HepG2 (cell line): ENCODE measurements around the gene NDRG2. TPM values are rescaled to one million over a fixed set of nuclear protein-coding genes. Genes with fewer than 3 reads are reported as not detected.

Experiments used
- DNMT3B ChIP-seq: conservative IDR thresholded peaks from 2 replicates; pipeline ENCODE4 v1.6.1; 2016; ENCODE audit warnings: missing biosample characterization, control low read depth
- ETV5 ChIP-seq: IDR thresholded peaks from 2 replicates; pipeline ENCODE4 v1.6.1; 2018; ENCODE audit warnings: missing biosample characterization, missing genetic modification reagents, inconsistent platforms, borderline replicate concordance
- FOXJ3 ChIP-seq: sonication (generic); formaldehyde crosslinking; IDR thresholded peaks from 2 replicates; pipeline ENCODE4 v1.4.0; 2020; ENCODE audit warnings: missing genetic modification reagents, mild to moderate bottlenecking, borderline replicate concordance
- GLI4 ChIP-seq: sonication (generic); formaldehyde crosslinking; IDR thresholded peaks from 2 replicates; pipeline ENCODE4 v1.5.1; 2020; ENCODE audit warnings: missing genetic modification reagents, mild to moderate bottlenecking, moderate library complexity, borderline replicate concordance
- HNRNPUL1 ChIP-seq: fragments of 200-400 bp; formaldehyde crosslinking; IDR thresholded peaks from 2 replicates; pipeline ENCODE4 v1.6.1; 2017; ENCODE audit warnings: low read depth, mild to moderate bottlenecking, low read length, moderate library complexity
- NONO ChIP-seq, 2 experiments: fragments of 450-650 bp in 1 of 2; sonication (generic) in 1 of 2; formaldehyde crosslinking in 1 of 2; IDR thresholded peaks in 1 of 2; conservative IDR thresholded peaks in 1 of 2; 2 replicates each; pipeline versions ENCODE4 v1.6.1 to v1.8.0; 2017 to 2022; ENCODE audit warnings: mild to moderate bottlenecking in 1 of 2, missing genetic modification reagents in 1 of 2, moderate library complexity in 1 of 2
- NPAS2 ChIP-seq: sonication (generic); formaldehyde crosslinking; IDR thresholded peaks from 2 replicates; pipeline ENCODE4 v1.8.0; 2022; ENCODE audit warnings: mild to moderate bottlenecking, missing genetic modification reagents, borderline replicate concordance
- NR2F1 ChIP-seq, 2 experiments: fragments of 450-650 bp in 1 of 2; formaldehyde crosslinking in 1 of 2; IDR thresholded peaks; 2 replicates each; pipeline versions ENCODE4 v1.5.0 to v1.6.1; 2016 to 2020; ENCODE audit warnings: mild to moderate bottlenecking in 1 of 2, missing compliant biosample characterization in 1 of 2, missing genetic modification reagents in 1 of 2, moderate library complexity in 1 of 2
- RORA ChIP-seq: sonication (generic); formaldehyde crosslinking; IDR thresholded peaks from 2 replicates; pipeline ENCODE4 v1.5.0; 2020; ENCODE audit warnings: mild to moderate bottlenecking, missing genetic modification reagents, moderate library complexity
- SALL2 ChIP-seq: sonication (generic); formaldehyde crosslinking; IDR thresholded peaks from 2 replicates; pipeline ENCODE4 v1.8.1; 2023; ENCODE audit warnings: mild to moderate bottlenecking, missing genetic modification reagents, inconsistent platforms
- ZFP36 ChIP-seq: fragments of 150-350 bp; IDR thresholded peaks from 2 replicates; pipeline ENCODE4 v1.6.1; 2018; ENCODE audit warnings: borderline replicate concordance, low read length, low read depth; ENCODE audit not compliant: partially characterized antibody
- ZNF432 ChIP-seq: sonication (generic); formaldehyde crosslinking; IDR thresholded peaks from 2 replicates; pipeline ENCODE4 v1.5.0; 2020; ENCODE audit warnings: missing genetic modification reagents, mild to moderate bottlenecking, borderline replicate concordance
- ZNF563 ChIP-seq: sonication (generic); formaldehyde crosslinking; IDR thresholded peaks from 2 replicates; pipeline ENCODE4 v1.8.0; 2022; ENCODE audit warnings: mild to moderate bottlenecking, moderate library complexity, missing genetic modification reagents
- ZNF607 ChIP-seq: sonication (generic); formaldehyde crosslinking; IDR thresholded peaks from 2 replicates; pipeline ENCODE4 v1.5.1; 2020; ENCODE audit warnings: missing genetic modification reagents, mild to moderate bottlenecking, borderline replicate concordance
- ZNF678 ChIP-seq: sonication (generic); formaldehyde crosslinking; IDR thresholded peaks from 2 replicates; pipeline ENCODE4 v1.4.0; 2020; ENCODE audit warnings: mild to moderate bottlenecking, missing genetic modification reagents
- ZNF761 ChIP-seq: sonication (generic); formaldehyde crosslinking; conservative IDR thresholded peaks from 2 replicates; pipeline ENCODE4 v1.4.0; 2020; ENCODE audit warnings: mild to moderate bottlenecking, missing genetic modification reagents
- ZNF782 ChIP-seq: sonication (generic); formaldehyde crosslinking; IDR thresholded peaks from 2 replicates; pipeline ENCODE4 v1.4.0; 2020; ENCODE audit warnings: missing genetic modification reagents, mild to moderate bottlenecking, borderline replicate concordance
- polyA plus RNA-seq, 8 experiments: library from polyadenylated mRNA; depleted of rRNA in 3 of 8; stranded (reverse) in 7 of 8; unstranded in 1 of 8; fragments of >200 nt; fragmentation: Illumina TruSeq in 4 of 8; extraction: Trizol in 4 of 8; gene quantifications; 2 replicates each; pipeline versions ENCODE4 v1.2.1 to v1.2.3, GENCODE V29; 2011 to 2016; ENCODE audit warnings: low read depth in 4 of 8, missing spikeins in 1 of 8, mixed read lengths in 1 of 8; ENCODE audit not compliant: insufficient read depth in 1 of 8
- total RNA-seq, 5 experiments: library from RNA; depleted of rRNA; stranded (reverse); fragments of >200 nt; fragmentation: Illumina TruSeq; extraction: Trizol; gene quantifications; 2 replicates each; pipeline ENCODE4 v1.2.3, GENCODE V29; 2016; ENCODE audit warnings: low read depth in 1 of 5
- TF ChIP-seq, protein P1 (sequence below): sonication (generic); formaldehyde crosslinking; IDR thresholded peaks from 2 replicates; pipeline ENCODE4 v1.8.1; 2023; ENCODE audit warnings: mild to moderate bottlenecking, missing genetic modification reagents
- TF ChIP-seq, protein P2 (sequence below): sonication (generic); formaldehyde crosslinking; IDR thresholded peaks from 2 replicates; pipeline ENCODE4 v1.5.1; 2020; ENCODE audit warnings: missing genetic modification reagents, mild to moderate bottlenecking, borderline replicate concordance
- TF ChIP-seq, protein P3 (sequence below): sonication (generic); formaldehyde crosslinking; IDR thresholded peaks from 2 replicates; pipeline ENCODE4 v1.8.0; 2022; ENCODE audit warnings: mild to moderate bottlenecking, missing genetic modification reagents; ENCODE audit not compliant: insufficient replicate concordance
- TF ChIP-seq, protein P4 (sequence below): sonication (generic); formaldehyde crosslinking; IDR thresholded peaks from 2 replicates; pipeline ENCODE4 v1.4.0; 2020; ENCODE audit warnings: missing genetic modification reagents

NDRG2 gene
- total and polyA plus RNA-seq, 2 of the 13 experiments (the other 11 are each of a cell fraction or from before 2014, with no cell fraction given): 27.2 to 189 TPM

DNA sequence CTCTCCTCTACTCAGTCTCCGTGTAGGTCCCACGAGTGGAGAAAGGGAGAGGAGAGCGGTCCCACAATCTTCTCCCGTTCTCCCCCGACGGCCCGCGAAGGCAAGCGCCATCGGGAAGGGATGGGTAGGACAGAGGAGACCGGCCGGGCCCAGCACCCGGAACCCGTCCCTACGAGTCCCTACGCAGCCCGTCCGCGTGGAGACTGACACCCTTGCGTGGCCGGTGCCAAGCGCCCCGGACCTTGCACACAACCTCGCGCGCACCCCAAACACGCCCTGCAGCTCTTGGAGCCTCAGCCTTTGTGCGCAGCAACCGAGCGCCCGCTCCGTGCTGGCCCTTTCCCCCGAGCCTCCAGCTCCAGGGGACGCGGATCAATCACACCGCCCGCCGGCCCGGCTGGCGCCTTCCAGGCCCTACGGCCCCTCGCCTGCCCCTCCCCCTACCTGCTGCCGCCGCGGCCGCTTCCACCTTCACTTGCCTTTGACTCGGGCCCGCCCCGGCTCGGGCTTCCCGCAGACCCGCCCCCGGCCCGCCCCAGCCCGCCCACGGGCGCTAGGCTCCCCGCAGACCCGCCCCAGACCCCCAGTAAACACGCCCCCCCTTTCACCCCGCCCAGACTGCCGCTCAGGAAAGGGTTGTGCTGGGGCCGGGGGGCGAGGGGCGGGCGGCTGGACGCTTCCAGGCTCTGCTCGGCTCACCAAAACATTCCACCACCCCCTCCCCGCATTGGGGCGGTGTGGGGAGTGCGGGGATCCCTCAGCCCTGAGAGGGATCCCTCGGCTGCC, at the start of gene NDRG2 (continued):
- TF ChIP-seq, protein P1, sequence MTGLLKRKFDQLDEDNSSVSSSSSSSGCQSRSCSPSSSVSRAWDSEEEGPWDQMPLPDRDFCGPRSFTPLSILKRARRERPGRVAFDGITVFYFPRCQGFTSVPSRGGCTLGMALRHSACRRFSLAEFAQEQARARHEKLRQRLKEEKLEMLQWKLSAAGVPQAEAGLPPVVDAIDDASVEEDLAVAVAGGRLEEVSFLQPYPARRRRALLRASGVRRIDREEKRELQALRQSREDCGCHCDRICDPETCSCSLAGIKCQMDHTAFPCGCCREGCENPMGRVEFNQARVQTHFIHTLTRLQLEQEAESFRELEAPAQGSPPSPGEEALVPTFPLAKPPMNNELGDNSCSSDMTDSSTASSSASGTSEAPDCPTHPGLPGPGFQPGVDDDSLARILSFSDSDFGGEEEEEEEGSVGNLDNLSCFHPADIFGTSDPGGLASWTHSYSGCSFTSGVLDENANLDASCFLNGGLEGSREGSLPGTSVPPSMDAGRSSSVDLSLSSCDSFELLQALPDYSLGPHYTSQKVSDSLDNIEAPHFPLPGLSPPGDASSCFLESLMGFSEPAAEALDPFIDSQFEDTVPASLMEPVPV (CRISPR knock-in tag): peak; percentile 84; the same call in 1 of the 2 replicates
- peak; percentile 69 for TF ChIP-seq ZNF563 (CRISPR knock-in tag)
- TF ChIP-seq NPAS2 (CRISPR knock-in tag): no peak
- TF ChIP-seq ZFP36: no peak
- TF ChIP-seq ZNF782: no peak
- no peak for TF ChIP-seq GLI4 (CRISPR knock-in tag)
- TF ChIP-seq ZNF678 (CRISPR knock-in tag): no peak
- no peak for TF ChIP-seq NONO (IDR thresholded peaks at IDR 0.05)
- TF ChIP-seq NONO (CRISPR knock-in tag; conservative IDR thresholded peaks at IDR 0.05): peak; percentile 63; the same call in 1 of the 2 replicates
- no peak for TF ChIP-seq FOXJ3
- peak; percentile 71 for TF ChIP-seq SALL2 (CRISPR knock-in tag)
- TF ChIP-seq, protein P2, sequence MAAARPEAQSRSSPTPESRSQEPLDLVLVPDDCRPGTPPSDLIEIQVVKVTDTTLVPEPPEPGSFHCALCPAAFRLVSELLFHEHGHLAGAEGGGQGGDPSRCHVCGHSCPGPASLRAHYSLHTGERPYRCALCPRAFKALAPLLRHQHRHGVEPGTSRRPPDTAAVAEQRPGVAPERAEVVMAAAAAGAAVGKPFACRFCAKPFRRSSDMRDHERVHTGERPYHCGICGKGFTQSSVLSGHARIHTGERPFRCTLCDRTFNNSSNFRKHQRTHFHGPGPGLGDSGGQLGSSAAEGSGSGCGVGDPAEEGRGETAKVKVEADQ: 0 out of 2 replicates have a peak, but pooled peaks have one; percentile 17
- 0 out of 2 replicates have a peak, but pooled peaks have one; percentile 23 for TF ChIP-seq ZNF761
- TF ChIP-seq, protein P3, sequence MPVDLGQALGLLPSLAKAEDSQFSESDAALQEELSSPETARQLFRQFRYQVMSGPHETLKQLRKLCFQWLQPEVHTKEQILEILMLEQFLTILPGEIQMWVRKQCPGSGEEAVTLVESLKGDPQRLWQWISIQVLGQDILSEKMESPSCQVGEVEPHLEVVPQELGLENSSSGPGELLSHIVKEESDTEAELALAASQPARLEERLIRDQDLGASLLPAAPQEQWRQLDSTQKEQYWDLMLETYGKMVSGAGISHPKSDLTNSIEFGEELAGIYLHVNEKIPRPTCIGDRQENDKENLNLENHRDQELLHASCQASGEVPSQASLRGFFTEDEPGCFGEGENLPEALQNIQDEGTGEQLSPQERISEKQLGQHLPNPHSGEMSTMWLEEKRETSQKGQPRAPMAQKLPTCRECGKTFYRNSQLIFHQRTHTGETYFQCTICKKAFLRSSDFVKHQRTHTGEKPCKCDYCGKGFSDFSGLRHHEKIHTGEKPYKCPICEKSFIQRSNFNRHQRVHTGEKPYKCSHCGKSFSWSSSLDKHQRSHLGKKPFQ (CRISPR knock-in tag): no peak
- TF ChIP-seq DNMT3B (CRISPR knock-in tag): no peak
- TF ChIP-seq, protein P4, sequence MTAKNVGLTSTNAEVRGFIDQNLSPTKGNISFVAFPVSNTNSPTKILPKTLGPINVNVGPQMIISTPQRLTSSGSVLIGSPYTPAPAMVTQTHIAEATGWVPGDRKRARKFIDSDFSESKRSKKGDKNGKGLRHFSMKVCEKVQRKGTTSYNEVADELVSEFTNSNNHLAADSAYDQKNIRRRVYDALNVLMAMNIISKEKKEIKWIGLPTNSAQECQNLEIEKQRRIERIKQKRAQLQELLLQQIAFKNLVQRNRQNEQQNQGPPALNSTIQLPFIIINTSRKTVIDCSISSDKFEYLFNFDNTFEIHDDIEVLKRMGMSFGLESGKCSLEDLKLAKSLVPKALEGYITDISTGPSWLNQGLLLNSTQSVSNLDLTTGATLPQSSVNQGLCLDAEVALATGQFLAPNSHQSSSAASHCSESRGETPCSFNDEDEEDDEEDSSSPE (CRISPR knock-in tag): peak; percentile 74
- TF ChIP-seq ZNF432 (CRISPR knock-in tag): no peak
- no peak; the same call in 1 of the 2 replicates for TF ChIP-seq ZNF607
- TF ChIP-seq NR2F1 (CRISPR knock-in tag; IDR thresholded peaks at IDR 0.05): 0 out of 4 replicates have a peak, but pooled peaks of 1 of the 2 experiments have one; percentile 7
- no peak for TF ChIP-seq RORA (CRISPR knock-in tag)
- TF ChIP-seq HNRNPUL1: no peak; the same call in 1 of the 2 replicates
- TF ChIP-seq ETV5: peak; percentile 49; the same call in 1 of the 2 replicates
